Body of pancreas (tissue), 4 donors: ENCODE results near the gene LCE7A.

Source experiments
- POLR2A ChIP-seq, 3 donors: fragments of 450-650 bp; IDR thresholded peaks; one replicate each; pipeline ENCODE4 v1.6.1; 2016; ENCODE audit warnings: antibody characterized with exemption in 3 of 3, mild to moderate bottlenecking in 2 of 3
- TF ChIP-seq, protein P1 (sequence below), 7 experiments: fragments of 450-650 bp in 4 of 7; fragments of 200-600 bp in 3 of 7; sonication (generic) in 3 of 7; IDR thresholded peaks; one replicate each; pipeline ENCODE4 v1.5.1; 2016 to 2019; ENCODE audit warnings: antibody characterized with exemption in 7 of 7

DNA sequence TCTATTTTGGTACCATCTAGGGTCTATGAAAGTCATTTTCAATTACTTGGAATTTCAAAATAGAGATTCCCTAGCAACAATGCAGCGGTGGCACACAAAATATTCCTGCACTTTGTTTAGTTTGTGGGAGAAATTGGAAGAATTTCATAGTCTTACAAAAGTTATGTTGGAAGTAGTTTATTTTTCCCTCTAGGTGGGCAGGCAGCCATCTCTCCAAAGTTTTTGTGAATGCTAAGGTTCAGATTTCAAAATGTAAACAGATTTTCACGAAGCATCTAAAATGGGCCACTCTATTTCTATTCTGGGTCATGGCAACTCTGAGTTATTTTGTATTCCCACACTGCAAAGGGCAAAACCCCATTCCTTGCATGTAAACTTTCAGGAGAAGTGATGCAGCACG lies 26.3 kb downstream of the LCE7A start:
- TF ChIP-seq, protein P1, sequence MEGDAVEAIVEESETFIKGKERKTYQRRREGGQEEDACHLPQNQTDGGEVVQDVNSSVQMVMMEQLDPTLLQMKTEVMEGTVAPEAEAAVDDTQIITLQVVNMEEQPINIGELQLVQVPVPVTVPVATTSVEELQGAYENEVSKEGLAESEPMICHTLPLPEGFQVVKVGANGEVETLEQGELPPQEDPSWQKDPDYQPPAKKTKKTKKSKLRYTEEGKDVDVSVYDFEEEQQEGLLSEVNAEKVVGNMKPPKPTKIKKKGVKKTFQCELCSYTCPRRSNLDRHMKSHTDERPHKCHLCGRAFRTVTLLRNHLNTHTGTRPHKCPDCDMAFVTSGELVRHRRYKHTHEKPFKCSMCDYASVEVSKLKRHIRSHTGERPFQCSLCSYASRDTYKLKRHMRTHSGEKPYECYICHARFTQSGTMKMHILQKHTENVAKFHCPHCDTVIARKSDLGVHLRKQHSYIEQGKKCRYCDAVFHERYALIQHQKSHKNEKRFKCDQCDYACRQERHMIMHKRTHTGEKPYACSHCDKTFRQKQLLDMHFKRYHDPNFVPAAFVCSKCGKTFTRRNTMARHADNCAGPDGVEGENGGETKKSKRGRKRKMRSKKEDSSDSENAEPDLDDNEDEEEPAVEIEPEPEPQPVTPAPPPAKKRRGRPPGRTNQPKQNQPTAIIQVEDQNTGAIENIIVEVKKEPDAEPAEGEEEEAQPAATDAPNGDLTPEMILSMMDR (IDR thresholded peaks at IDR 0.05) = no peak
- no peak for TF ChIP-seq POLR2A (IDR thresholded peaks at IDR 0.05)
